ENCODE measurements around the gene ABLIM2. TPM values are rescaled to one million over a fixed set of nuclear protein-coding genes. Genes with fewer than 3 reads are reported as not detected.

ABLIM2 gene
- total RNA-seq, 1 experiment from 2014 or later, result 6.1 TPM

DNA sequence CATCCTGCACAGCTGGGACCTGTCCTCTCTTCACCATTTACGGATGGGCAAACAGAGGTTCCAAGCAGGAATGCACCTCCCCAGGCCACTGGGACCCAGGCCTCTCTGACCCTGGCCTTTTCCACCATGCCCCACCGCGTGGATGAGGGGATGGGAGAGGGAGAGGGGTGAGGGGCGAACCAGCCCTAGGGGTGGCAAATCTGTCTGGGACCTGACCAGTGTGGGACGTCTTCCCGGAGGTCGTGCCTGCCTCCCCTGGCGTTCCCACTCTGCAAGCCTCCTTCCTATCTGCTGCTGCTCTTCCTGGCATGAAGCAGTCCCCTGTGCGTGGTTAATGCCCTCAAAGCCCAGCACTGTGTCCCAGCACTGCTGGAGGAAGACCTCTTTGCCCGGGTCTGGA is 35.9 kb downstream of the ABLIM2 start:
- H3K27me3 ChIP-seq (ENCODE audit: insufficient read depth, low read length), result no peaks in the 10 kb centered on the region
- BruUV-seq (replicated peaks), result no TSS peak
- ATAC-seq (no peak), DNase-seq (ENCODE audit: low read depth, low spot score) (no peak)
- H4K20me1 ChIP-seq (ENCODE audit: insufficient read depth), result no peaks in the 10 kb centered on the region
- no peak for TF ChIP-seq JUND (IDR thresholded peaks at IDR 0.05)
- TF ChIP-seq REST (IDR thresholded peaks at IDR 0.05; ENCODE audit: low read depth), result no peak
- no peak for TF ChIP-seq YY1 (IDR thresholded peaks at IDR 0.05; ENCODE audit: extremely low read depth, insufficient replicate concordance, low read depth, low read length)
- TF ChIP-seq, protein P1, sequence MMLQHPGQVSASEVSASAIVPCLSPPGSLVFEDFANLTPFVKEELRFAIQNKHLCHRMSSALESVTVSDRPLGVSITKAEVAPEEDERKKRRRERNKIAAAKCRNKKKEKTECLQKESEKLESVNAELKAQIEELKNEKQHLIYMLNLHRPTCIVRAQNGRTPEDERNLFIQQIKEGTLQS (IDR thresholded peaks at IDR 0.05), result no peak
- no peak for TF ChIP-seq FOSL1 (IDR thresholded peaks at IDR 0.05; ENCODE audit: low read depth)
- TF ChIP-seq ZNF274 (IDR thresholded peaks at IDR 0.05; ENCODE audit: low read depth, low read length), result no peak
- TF ChIP-seq TCF7L2 (IDR thresholded peaks at IDR 0.05; ENCODE audit: borderline replicate concordance, extremely low read depth, insufficient read depth, insufficient read length), result no peak
- H2AFZ ChIP-seq (ENCODE audit: low read depth, low read length, poor library complexity, severe bottlenecking), result no peak overlapping the region
- H3K79me2 ChIP-seq (ENCODE audit: insufficient read depth, low read length), result no peaks in the 10 kb centered on the region
- H3K36me3 ChIP-seq (ENCODE audit: control insufficient read depth in 1 of 2, insufficient read depth in 2 of 2, low read length in 2 of 2), result no peaks in the 10 kb centered on the region
- H3K9ac ChIP-seq (ENCODE audit: low read length), result no peak overlapping the region
- CTCF ChIA-PET, result no interaction called here
- POLR2A ChIA-PET, result no interaction called here
- H3K4me2 ChIP-seq (ENCODE audit: low read length), result no peak overlapping the region
- H3K9me2 ChIP-seq (ENCODE audit: insufficient read depth), result no peaks in the 10 kb centered on the region
- no peak overlapping the region for H3K4me3 ChIP-seq (replicated peaks in 1 of 2; ENCODE audit: low read depth in 1 of 2, low read length in 2 of 2)
- no peaks in the 10 kb centered on the region for H3K9me3 ChIP-seq (ENCODE audit: control insufficient read depth in 1 of 2, insufficient read depth in 1 of 2, low read depth in 1 of 2, low read length in 2 of 2)
- H3K27ac ChIP-seq (ENCODE audit: low read depth, low read length), result no peak overlapping the region
- intact Hi-C loops (cut with micrococcal nuclease), result no loop called here
- RAD21 ChIA-PET (ENCODE audit: low non-redundant PET in 1 of 2, low total read pairs in 2 of 2, uncharacterized antibody in 2 of 2, unreplicated experiment in 2 of 2), result no interaction called here
- H3K4me1 ChIP-seq (ENCODE audit: control insufficient read depth in 1 of 2, insufficient read depth in 2 of 2, low read length in 2 of 2), result peaks cover 0 to 4% of the 10 kb centered on the region in 2 experiments; a peak in 3 of 4 replicates
